Gastroesophageal sphincter (tissue), 3 donors: ENCODE results near the gene XRRA1.

ENCODE experiments used
- EP300 ChIP-seq: sonication (generic); formaldehyde crosslinking; IDR thresholded peaks from one replicate; pipeline ENCODE4 v1.6.1; 2017; ENCODE audit warnings: antibody characterized with exemption, mild to moderate bottlenecking
- POLR2A ChIP-seq, 2 donors: fragments of 450-650 bp; IDR thresholded peaks; one replicate each; pipeline ENCODE4 v1.6.1; 2017; ENCODE audit warnings: antibody characterized with exemption in 2 of 2, mild to moderate bottlenecking in 2 of 2, moderate library complexity in 1 of 2
- POLR2AphosphoS5 ChIP-seq: sonication (generic); formaldehyde crosslinking; IDR thresholded peaks from one replicate; pipeline ENCODE4 v1.6.1; 2017; ENCODE audit warnings: antibody characterized with exemption
- TF ChIP-seq, protein P1 (sequence below), 4 experiments: fragments of 200-600 bp in 2 of 4; fragments of 450-650 bp in 2 of 4; sonication (generic) in 1 of 4; IDR thresholded peaks; one replicate each; pipeline ENCODE4 v1.5.1; 2017 to 2019; ENCODE audit warnings: antibody characterized with exemption in 4 of 4, mild to moderate bottlenecking in 2 of 4, moderate library complexity in 2 of 4

DNA sequence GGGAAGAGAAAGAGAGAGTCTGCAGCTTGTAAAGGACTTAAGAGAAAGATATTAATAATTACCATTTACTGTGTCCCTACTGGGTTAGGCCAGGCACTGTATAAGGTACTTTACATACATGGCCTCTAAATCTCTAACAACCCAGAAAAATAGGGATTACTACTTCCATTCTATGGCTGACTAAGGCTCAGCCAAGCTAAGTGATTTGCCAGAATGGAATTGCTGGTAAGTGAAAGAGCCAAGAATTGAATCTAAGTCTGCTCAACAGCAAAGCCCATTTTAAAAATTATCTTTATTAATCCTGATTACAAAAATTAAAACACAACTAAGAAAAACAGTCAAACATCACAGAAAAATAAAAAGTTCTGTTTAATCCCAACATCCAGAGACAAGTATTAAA is 21.4 kb downstream of the XRRA1 start:
- TF ChIP-seq POLR2A (IDR thresholded peaks at IDR 0.05) (no peak), EP300 (no peak), POLR2AphosphoS5 (no peak)
- TF ChIP-seq, protein P1, sequence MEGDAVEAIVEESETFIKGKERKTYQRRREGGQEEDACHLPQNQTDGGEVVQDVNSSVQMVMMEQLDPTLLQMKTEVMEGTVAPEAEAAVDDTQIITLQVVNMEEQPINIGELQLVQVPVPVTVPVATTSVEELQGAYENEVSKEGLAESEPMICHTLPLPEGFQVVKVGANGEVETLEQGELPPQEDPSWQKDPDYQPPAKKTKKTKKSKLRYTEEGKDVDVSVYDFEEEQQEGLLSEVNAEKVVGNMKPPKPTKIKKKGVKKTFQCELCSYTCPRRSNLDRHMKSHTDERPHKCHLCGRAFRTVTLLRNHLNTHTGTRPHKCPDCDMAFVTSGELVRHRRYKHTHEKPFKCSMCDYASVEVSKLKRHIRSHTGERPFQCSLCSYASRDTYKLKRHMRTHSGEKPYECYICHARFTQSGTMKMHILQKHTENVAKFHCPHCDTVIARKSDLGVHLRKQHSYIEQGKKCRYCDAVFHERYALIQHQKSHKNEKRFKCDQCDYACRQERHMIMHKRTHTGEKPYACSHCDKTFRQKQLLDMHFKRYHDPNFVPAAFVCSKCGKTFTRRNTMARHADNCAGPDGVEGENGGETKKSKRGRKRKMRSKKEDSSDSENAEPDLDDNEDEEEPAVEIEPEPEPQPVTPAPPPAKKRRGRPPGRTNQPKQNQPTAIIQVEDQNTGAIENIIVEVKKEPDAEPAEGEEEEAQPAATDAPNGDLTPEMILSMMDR (IDR thresholded peaks at IDR 0.05), result no peak
